Measurements from ENCODE around the gene CFAP99. TPM values are rescaled to one million over a fixed set of nuclear protein-coding genes. Genes with fewer than 3 reads are reported as not detected.
A peak's percentile ranks its signal among the peaks of the same experiment; 100 is the strongest.

Gene CFAP99
- total and polyA plus RNA-seq, 9 of the 15 experiments (the other 6 are each of a cell fraction or from before 2014, with no cell fraction given), result 0.07 to 0.18 (median 0.09) TPM; not detected in 6

GRCh38 chr4:2419814-2420213 is 1.1 kb downstream of the CFAP99 start (continued):
- TF ChIP-seq CHD7 (IDR thresholded peaks at IDR 0.05; ENCODE audit: low read depth, low read length) (no peak), CHAMP1 (IDR thresholded peaks at IDR 0.05) (no peak), CXXC5 (CRISPR knock-in tag; IDR thresholded peaks at IDR 0.05) (0 out of 2 replicates have a peak, but pooled peaks have one; percentile 8), ZBTB9 (CRISPR knock-in tag; IDR thresholded peaks at IDR 0.05) (no peak), MYC (IDR thresholded peaks at IDR 0.05; ENCODE audit: low read depth, low read length) (0 out of 2 replicates have a peak, but pooled peaks have one; percentile 9), MYC (CRISPR knock-in tag; IDR thresholded peaks at IDR 0.05; ENCODE audit: borderline replicate concordance, low read depth) (no peak)

Measured in K562 (cell line).